Body of pancreas (tissue), 4 donors: Measurements from ENCODE around the gene FGF2.

Experiments used
- POLR2A ChIP-seq, 3 donors: fragments of 450-650 bp; IDR thresholded peaks; one replicate each; pipeline ENCODE4 v1.6.1; 2016; ENCODE audit warnings: antibody characterized with exemption in 3 of 3, mild to moderate bottlenecking in 2 of 3
- TF ChIP-seq, protein P1 (sequence below), 7 experiments: fragments of 450-650 bp in 4 of 7; fragments of 200-600 bp in 3 of 7; sonication (generic) in 3 of 7; IDR thresholded peaks; one replicate each; pipeline ENCODE4 v1.5.1; 2016 to 2019; ENCODE audit warnings: antibody characterized with exemption in 7 of 7

DNA sequence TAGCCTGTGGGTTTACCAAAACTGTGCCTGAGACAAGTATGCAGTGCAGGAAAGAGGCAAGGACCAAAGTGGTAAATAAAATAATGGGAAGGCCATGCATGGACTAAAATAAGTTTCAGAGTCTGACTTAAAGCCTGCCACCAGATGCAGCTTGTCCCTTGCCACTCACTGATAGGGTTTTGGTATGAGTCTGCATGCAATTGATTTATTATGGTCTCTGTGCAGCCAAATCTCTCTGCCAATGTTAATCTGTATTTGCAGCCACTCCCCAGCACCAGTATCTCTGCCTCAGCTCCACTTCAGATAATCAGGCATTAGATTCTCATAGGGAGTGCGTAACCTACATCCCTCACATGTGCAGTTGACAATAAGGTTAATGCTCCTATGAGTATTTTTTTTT lies 5.5 kb upstream of the FGF2 start:
- TF ChIP-seq, protein P1, sequence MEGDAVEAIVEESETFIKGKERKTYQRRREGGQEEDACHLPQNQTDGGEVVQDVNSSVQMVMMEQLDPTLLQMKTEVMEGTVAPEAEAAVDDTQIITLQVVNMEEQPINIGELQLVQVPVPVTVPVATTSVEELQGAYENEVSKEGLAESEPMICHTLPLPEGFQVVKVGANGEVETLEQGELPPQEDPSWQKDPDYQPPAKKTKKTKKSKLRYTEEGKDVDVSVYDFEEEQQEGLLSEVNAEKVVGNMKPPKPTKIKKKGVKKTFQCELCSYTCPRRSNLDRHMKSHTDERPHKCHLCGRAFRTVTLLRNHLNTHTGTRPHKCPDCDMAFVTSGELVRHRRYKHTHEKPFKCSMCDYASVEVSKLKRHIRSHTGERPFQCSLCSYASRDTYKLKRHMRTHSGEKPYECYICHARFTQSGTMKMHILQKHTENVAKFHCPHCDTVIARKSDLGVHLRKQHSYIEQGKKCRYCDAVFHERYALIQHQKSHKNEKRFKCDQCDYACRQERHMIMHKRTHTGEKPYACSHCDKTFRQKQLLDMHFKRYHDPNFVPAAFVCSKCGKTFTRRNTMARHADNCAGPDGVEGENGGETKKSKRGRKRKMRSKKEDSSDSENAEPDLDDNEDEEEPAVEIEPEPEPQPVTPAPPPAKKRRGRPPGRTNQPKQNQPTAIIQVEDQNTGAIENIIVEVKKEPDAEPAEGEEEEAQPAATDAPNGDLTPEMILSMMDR (IDR thresholded peaks at IDR 0.05): no peak
- TF ChIP-seq POLR2A (IDR thresholded peaks at IDR 0.05): no peak
